Forelimb muscle (tissue), 1 donor: ENCODE measurements around the gene GANAB. TPM values are rescaled to one million over a fixed set of nuclear protein-coding genes. Genes with fewer than 3 reads are reported as not detected.
A peak's percentile ranks its signal among the peaks of the same experiment; 100 is the strongest.
"Not testable (repeated sequence)": the region's sequence is repeated elsewhere in the genome, so short reads cannot be mapped to it uniquely, and the experiment has no call there.

Source experiments
- DNase-seq: peaks from one replicate; pipeline ENCODE4 v3.0.0-alpha.2; 2013; ENCODE audit warnings: low read depth
- polyA plus RNA-seq: library from polyadenylated mRNA; unstranded; fragments of 120-200 nt; gene quantifications from one replicate; pipeline ENCODE4 v1.2.1, GENCODE V29; 2013; ENCODE audit not compliant: insufficient read length

Gene GANAB
- polyA plus RNA-seq, 1 donor = 142 TPM

DNA sequence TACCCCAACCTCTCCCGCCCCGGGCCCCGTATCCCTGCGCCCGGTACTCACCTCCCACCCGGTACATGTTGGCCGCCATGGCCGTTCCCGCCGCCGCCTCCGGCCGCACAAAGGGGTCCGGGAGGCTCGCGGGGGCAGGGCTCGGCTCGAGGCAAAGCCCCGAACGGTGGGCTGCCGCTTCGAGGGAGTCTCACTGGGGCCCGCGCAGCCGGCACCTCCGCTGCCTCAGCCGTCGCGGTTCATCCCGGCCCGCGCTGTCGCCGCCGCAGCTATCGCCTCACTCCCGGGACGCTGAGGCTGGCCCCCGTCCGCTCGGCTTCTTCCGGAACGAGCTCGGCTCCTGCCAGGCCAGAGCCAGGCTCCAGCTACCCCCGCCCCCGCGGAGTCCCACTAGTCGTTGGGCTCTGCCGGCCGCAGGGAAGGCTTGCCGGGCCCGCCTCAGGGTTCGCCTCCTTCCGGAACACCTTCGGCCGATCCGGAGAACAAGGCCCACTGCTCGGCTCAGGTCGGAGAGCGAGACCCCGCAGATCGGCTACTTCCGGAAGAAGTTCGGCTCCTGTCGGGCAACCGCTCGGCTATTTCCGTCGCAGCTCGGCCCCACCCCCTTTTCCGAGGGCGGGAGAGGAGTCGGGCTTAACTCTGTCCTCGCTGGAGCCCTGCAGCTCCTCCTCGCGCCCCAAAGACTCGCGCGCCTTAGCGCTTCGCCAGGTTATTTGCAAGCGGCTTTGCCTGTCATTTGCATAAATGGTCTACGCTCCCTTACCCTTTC is 44.9 kb downstream of the GANAB start, which contains the start of gene MTA2:
Gene MTA2 (minus strand): TSS at position 494 of the 769 bp plus-strand sequence. CDS start 415 bp downstream, at position 79.
- DNase-seq = peak; percentile 85

DNA sequence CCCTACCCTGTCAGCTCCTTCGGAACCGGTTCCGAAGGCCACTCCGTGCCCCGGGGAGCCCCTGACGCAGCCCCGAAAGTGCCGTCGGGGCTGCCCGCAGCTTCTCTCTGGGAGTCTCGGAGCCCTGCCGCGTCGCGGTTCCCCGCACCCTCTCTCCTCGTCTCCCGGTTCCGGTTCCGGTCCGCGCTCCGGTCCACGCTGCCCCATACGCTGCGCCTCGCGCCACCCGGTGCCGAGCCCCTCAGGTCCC is 45.4 kb downstream of the GANAB start:
- DNase-seq = no peak

DNA sequence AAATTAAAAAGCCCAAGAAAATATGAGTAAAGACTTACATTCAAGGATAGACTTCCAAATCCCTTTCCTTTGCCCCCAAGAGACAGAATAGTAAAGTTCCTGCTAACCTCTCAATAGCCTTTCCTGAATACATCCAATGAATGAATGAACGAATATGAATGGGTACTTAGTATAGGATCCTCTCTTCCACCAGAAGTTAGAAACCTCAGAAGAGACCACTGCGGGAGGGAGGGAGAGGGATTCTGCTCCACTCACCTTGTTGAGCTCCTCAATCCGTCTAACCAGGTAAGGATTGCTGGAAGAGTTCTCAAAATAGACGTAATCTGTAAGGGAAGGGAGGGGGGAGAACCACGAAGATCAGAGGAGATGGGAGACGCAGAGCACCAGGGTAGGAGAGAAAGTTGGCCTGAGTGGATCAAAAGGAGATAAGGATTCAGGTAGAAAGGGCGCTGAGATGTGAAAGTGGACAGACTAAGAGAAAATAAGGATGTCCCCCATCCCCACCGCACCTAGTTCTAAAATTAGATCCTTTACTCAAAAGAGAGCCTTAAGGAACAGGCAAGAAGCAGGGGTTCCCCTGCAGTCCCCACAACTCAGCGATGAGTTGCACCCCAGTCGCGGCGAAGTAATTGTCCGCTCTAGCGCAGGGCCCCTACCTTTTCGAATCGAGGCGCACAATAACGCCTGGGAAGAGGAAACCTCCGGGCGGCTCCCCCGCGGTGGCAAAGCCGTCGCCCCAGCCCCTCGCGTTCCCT is 45.9 kb downstream of the GANAB start:
- no peak for DNase-seq

DNA sequence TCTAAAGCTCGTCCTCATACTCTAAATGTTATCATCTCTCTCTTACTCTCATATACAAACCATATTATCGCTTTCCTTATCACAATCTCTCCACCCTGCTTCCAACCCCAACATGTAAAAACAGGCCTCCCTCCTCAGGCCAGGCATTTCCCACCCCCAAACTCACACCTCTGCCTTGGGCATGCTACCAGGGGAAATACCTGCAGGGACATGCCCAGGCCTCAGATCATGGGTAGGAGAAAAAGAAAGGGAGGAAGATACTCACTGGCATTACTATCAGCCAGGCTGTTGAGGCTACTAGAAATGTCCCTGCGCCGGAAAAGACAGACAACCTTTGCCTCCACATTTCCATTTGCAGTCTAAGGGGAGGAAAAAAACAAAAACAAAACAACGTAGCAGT is 46.5 kb downstream of the GANAB start:
- no peak for DNase-seq

DNA sequence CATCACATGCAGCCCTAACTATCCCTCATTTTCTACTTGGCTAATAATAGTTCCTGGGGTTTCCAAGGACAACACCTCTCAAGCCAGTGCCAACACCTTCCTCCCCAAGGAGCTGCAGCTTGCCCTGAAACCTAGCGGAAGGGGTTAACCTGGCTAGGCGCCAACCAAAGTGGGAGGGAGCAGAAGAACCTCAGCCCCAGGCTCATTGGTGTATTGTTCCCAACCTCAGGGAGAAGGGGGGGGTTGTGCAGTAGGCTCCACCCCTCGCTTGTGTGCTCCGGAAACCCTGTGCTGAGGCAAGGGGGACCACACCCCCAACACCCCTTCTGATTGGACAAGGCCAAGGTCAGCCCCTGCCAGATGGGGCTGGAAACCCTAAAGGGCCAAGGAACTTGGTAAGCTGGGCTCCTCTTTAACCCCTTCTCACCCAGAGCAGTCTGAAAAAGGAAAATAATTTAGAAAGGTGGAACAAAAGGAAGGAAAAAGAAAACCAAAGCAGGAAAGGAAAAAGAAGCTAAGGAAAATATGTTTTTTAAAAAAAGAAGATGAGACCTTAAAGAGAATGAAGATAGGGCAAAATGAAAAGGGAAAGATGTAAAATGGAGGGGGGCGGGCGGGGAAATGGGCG is 47.2 kb downstream of the GANAB start:
- peak; percentile 94 for DNase-seq

DNA sequence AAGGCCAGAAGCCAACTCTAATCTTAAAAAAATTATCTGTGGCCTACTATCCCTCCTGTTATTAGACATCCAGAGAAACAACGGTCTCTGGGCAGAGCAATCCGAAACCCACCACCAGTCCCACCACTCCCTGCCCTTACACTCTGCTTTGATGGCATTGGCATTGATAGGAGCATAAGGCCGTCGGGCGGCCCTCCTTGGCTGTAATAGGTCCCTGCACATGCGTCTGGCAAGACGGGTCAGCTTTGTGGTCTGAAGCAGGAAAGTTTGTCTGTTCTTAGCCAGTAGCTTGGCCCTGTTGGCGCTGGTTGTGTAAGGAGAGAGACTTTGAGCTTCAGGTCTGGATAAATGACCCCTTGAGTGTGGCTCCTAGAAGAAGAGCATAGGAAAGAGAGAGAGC is 51.3 kb downstream of the GANAB start:
- no peak for DNase-seq

DNA sequence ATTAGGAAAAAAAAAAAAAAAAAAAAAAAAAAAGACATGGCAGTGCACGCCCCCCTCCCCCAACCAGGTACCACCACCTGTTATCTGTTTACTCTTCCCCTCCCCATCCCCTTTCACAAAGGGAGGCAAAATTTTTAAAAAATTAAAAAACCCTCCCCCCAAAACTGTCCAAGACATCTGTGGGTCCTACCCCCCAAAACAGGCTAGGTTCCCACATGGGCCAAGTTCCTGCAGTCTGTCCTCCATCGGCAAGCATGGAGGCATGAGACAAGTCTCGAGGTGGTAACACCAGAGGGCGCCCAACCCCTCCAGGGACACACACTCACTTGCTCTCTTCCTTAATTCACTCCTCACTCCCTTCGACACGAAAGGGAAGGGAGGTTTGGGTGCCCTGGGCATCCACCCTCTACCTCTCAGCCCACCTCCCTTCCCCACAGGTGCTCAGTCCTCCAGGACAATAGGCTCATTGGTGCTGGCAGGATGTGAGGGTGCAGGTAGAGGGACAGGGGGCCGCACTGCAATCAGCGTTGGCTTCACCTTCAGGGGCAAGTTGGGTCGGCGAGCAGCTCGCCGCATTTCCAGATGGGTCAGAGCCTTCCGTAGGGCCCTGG is 52.9 kb downstream of the GANAB start:
- no peak for DNase-seq

DNA sequence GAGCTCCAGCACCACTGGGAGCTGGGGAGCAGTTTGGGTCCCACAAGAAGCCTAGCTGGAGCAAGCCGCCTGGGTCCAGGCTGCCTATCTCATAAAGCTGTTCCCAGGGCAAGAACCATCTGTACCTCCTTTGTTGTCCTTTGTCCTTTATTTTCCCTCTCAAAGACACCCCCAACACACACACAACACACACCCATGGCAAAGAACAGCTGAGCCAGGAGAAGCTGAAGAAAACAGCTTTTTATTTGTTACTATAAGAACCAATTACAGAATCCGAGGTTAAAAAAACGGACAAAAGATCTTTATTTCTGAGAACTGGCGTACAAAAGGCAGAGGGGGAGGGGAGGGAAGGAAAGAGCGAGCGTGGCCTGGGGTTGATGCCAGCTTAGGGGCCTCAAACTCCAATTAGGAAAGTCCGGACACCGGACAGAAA is 53.4 kb downstream of the GANAB start:
- no peak for DNase-seq

GRCh38 chr11:62592146-62592815 is 54.1 kb downstream of the GANAB start:
- no peak for DNase-seq

DNA sequence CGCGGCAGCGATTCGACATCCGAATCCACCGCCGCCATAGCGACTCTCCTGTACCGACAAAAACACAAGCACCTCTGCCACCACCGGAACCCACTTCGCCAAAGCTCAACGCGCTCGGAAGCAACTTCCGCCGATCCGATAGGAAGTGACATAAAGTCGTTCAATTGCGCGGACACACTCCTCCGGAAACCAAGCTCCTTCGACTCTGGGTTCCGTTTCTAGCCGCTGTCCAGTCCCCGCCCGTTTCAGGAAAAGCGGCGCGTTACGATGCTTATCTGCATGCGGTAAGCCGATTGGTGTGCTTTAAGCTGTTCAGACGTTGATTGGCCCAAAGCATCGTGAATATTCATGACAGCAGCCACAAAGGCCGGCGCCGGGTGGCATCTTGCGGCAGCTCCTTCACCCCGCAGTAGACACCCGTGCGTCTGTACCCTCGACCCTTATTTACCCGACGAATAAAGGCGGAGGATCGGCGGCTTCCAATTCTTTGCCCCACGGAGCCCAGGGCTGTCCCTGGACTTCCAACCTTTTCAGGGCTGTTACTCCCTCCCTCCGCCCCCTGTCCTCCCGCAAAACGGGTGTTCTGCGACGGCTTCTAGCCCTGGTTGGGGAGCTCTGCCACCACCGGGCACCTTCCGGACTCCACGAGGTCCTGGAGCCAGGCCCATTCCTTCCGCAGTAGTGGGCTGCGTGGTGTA is 54.8 kb downstream of the GANAB start, which contains the start of gene TUT1:
Gene TUT1 (minus strand): TSS at position 76 of the 698 bp plus-strand sequence. CDS start 38 bp downstream, at position 38.
- DNase-seq = peak; percentile 98

- no peak for DNase-seq
Measured at GRCh38 chr11:62588966-62589637, 57.3 kb downstream of the GANAB start.

DNA sequence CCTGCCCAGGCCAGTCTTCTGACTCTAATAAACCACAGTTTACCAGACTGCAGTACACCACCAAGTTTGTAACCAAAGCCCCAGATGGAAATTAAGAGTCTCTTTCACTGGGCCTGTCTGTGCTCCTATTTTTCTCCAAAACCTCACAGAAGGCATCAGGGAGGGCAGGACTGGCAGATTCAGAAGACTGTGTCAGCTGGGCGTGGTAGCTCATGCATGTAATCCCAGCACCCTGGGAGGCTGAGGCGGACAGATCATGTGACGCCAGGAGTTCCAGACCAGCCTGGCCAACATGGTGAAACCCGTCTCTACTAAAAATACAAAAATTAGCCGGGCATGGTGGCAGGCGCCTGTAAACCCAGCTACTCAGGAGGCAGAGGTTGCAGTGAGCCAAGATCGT is 61.1 kb downstream of the GANAB start:
- DNase-seq = not testable (repeated sequence)

DNA sequence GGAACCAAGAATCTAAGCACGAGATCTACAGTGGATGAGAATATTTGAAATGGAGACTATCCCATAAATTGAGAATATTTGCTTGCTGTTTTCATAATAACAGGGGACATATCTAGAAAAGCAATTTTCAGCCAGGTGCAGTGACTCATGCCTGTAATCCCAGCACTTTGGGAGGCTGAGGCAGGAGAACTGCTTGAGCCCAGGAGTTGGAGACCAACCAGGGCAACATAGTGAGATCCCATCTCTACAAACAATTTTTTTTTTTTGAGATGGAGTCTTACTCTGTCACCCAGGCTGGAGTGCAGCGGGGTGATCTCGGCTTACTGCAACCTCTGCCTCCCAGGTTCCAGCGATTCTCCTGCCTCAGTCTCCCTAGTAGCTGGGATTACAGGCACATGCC is 64.7 kb downstream of the GANAB start:
- DNase-seq = not testable (repeated sequence)

DNA sequence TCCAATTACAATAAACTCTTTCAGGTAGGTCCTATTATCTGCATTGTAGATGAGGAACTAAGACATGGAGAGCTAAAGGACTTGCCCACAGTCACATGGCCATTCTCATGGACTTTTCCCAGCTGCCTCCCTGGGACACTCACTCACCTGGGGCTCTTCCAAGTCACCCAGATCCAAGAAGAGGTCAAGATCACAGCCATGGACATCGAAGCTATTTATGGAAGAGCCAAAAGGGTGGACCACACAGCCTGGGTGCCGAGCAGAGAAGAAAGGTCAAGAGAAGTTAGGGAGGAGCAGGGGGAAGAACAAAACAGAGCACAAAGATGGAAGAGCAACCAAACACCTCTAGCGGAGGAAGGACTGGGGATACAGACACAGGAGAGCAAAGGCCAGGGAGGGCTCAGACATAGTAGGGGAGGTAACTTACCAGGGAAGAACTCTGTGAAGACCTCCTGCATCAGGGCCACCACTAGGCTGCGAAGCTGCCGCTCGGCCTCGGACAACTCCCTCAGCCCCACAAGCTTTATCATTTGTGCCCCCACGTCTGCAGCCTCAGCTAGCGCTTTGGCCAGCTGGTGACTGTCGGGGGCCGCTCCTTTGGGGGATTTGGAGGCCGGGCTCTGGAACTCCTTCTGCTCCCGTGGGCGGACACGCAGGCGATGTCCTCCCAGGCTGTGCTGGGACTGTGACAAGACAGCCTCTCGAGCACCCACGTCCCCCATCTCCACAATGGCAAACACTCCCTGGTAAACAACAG is 65.3 kb downstream of the GANAB start:
- no peak for DNase-seq

GRCh38 chr11:62579252-62579651 is 67.2 kb downstream of the GANAB start:
- DNase-seq = no peak

- DNase-seq = no peak
Measured at GRCh38 chr11:62578541-62578940, 67.9 kb downstream of the GANAB start.

GRCh38 chr11:62577046-62577714 is 69.2 kb downstream of the GANAB start:
- no peak for DNase-seq

DNA sequence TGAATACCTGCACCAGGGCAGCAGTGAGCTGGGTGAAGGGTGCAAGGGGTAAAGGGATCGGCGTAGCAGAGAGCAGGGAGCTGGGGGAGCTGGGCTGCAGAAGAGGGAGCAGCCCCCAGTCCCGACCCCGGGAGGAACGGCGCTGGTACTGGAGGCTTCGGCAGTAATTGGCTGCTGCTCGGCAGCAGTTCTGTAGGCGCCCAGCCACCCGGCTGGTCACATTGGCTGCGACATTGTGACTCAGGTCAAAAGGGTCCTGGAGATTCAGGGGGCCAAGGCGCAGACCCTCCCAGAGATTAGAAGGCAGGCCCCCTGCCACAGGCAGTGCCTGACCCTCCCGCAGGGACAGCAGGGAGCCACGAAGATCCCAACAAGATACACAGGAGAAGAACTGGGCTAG is 70.6 kb downstream of the GANAB start:
- no peak for DNase-seq

DNA sequence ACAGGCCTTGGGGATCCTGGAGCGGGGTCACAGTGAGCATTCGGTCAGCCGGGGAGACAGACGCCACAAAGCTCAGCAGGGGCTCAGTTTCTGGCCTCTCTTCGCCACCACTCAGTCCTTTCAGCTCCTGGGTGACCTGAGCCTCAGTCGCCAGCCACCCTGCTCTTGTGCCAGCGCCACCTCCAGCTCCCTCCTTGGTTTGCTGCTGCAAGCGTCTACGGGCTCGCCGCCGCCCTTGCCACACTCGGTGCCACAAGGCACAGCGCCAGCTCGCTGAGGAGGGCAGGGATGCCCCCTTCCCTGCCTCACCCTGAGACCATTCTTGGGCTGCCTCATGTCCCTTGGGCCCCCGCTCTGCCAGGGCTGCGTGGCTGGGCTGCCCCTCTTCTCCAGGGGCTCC is 71.3 kb downstream of the GANAB start:
- DNase-seq = no peak
